ENCODE data around the gene LIPC.

The LIPC gene

DNA sequence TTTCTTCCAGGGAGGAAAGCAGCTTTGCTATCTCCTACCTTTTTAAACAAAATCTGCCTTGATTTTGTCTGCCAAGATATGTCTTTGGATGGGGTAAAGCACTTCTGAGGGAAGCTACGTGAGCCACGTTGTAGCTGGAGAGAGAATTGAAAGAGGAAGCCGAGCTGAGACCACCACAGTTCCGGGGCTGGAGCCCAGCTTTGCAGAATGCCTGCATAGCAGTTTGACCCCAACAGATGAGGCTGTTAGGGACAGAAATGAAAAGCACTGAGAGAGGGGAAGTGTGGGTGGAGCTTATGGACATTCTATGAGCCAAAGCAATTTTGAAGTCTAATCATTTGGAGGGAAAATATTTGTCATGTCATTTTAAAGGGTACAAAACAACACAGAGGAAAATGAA, 45.4 kb downstream of the LIPC start:
- no peak for DNase-seq

DNA sequence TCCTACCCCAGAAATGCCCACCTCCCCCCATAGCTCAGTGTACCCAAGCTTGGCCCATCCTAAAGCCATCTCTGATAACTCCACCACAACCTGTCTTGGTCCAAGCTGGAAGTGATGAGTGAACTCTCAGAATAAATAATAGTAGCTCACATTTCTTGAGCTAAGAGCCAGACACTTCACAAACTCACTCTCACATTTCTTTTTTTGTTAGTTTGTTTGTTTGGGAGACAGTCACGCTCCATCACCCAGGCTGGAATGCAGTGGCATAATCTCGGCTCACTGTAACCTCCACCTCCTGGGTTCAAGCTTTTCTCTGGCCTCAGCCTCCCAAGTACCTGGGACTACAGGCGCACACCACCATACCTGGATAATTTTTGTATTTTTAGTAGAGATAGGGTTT, 46.2 kb downstream of the LIPC start:
- DNase-seq: no peak

DNA sequence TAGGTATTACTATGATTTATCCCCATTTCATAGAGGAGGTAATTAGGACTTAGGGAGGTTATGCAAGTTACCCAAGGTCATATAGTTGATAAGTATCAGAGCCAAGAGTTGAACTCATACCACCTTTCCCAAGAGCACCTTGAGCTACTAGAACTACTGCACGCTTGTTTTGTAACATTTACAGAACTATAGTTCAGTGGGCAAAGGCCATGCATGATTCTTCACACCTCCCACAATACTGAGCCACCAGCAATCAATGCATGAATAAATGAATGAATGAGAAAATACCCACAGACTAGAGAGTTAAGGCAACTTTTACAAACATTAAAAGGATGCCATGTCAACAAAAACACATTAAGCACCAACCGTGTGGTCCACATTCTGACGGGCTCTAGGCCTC, 46.8 kb downstream of the LIPC start:
- DNase-seq: no peak

DNA sequence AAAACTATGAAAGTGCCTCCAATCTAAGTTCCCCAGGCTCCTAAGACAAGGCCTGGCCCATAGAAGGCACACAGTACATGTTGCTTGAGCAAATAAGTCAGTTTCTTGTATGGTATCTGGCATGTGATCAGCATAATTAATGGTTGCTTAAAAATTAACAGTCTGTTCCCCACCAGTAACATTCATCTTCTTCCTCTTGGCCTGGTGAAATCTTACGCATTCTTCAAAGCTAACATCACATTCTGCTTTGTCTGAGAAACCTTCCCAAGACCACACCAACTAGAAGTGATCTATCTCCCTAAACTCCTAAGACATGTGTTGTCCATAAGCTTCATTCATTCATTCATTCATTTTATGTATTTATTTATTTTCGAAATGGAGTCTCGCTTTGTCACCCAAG, 48.1 kb downstream of the LIPC start:
- DNase-seq: no peak

DNA sequence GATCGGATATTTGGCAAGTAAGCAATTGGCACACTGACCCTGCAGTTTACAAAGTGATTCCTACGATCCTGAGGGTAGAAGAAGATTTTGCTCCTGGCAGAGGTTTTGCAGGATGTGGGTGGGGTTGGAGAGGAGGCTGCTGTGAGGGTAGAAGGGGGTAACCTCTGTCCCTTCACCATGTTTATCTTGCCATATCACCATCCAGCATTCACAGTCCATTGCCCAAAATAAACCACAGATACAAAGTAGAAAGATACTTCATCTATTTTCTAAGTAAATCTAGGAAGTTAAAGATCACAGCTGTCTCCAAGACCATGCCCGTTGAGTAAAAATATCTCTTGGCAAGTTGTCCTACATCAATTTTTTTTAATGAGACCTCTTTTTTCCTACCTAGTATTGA, 51.6 kb downstream of the LIPC start:
- DNase-seq: no peak

DNA sequence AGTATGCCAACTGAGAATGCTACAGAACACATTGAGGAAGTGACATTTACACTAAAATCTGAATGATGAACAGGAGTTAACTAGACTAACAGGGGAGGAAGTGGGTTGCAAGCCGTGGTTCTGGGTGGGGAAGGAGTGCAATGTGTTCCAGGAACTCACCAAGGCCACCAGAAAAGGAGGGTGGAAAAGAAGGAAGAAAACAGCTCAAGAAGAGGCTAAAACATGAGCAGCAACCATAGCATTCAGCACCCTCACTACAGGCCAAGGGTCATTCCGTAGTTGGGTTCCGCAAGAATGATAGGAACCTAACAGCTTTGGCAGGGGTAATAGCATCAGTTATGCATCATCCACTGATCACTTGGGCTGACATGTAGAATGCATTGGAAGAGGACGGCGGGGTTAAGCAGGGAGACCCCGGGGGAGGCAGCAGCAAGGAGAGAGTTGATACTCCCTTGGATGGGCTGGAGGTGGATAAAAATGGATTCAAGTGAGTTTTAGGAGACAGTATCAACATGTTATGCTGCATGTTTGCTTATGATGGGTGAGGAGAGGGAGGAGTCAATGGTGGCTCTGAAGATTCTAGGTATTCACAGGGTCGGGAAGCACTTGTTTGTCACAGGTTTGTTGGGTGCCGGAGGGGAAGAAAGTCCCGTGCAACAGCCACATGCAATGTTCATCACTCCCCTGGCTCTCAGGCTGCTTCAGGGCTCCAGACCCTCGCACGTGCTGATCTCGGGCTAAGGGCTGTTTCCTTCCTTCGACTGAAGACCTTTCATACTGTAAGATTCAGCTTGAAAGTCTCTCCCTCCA, 53.2 kb downstream of the LIPC start:
- peak; percentile 15 for DNase-seq

DNA sequence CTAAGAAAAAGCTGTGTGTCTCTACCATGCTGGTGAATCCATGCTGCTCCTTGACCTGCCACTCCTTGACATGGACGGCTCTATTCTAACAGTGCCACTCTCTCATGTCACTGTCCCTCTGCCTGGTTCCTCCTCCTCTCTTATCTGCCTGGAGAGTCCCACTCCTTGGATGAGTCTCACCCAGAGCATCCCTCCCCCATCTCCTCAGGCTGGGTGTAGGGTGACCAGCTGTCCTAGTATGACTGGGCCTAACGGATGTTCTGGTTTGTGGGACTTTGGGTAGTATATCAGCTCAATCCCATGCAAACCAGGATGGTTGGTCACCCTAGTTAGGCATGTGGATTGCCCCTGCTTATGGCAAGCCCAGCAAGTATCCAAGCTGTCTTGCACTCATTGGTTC, 54.3 kb downstream of the LIPC start:
- DNase-seq: peak; percentile 33

DNA sequence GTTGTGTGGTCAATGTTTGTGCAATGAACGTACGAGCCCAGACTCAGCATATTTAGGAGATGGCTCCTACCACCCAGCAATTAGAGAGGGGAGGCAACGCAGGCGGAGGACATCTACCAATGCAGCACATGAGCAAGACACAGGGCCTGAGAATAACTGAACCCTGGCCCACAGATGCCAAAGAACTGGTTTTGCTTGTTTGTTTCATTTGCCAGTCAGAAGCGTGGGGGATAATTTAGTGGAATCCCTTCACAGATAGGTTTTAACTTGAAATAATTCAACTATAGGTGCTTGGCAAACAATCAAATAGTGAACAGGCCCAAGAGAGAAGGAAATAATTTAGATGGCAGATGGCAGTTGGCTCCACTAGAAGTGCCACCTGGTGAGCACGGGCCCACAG, 54.8 kb downstream of the LIPC start:
- DNase-seq: no peak

DNA sequence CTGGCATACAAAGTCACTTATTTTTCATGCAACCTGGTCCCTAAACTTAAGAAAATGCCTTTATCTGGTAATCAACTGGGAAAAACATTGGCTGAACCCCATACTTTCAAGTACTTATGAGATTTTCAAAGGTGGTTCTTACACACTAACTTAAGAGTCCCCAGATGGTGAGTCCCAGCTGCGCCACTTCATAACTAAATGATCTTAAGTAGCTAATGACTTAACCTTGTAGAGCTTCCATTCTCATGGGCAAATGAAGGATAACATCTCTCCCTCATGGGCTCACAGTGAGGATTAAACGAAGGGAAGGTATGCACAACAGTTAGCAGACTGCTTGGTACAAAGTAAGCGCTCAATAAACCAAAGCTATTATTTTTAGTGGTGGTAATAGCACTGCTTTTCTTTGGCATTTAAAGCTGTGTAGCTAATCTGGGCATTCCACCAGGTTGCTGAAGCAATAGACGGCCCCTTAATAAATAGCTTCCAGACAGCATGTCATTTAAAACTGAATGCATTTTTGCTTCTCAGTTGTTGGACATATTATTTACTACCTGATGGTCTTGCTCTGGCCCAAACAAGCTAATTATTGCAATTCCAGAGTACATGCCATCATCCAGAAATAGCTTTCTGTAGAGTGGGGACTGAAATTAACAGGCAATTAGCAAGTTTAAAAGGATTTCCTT, 55.4 kb downstream of the LIPC start:
- DNase-seq: no peak

DNA sequence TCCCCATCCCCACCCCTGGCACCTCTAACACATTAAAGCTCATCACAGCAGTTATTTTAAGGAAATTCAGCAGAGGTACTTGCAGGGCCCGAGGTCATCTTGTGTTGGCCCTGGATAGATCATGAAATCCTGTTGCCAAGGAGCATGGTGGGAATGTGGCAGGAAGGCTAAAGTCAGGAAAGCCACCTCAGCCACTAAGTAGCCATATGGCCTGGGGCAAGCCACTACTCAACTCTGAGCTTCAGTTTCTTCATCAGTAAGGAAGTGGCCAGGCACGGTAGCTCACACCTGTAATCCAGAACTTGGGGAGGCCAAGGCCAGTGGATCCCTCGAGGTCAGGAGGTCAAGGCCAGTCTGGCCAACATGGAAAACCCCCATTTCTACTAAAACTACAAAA, 55.9 kb downstream of the LIPC start:
- no peak for DNase-seq

DNA sequence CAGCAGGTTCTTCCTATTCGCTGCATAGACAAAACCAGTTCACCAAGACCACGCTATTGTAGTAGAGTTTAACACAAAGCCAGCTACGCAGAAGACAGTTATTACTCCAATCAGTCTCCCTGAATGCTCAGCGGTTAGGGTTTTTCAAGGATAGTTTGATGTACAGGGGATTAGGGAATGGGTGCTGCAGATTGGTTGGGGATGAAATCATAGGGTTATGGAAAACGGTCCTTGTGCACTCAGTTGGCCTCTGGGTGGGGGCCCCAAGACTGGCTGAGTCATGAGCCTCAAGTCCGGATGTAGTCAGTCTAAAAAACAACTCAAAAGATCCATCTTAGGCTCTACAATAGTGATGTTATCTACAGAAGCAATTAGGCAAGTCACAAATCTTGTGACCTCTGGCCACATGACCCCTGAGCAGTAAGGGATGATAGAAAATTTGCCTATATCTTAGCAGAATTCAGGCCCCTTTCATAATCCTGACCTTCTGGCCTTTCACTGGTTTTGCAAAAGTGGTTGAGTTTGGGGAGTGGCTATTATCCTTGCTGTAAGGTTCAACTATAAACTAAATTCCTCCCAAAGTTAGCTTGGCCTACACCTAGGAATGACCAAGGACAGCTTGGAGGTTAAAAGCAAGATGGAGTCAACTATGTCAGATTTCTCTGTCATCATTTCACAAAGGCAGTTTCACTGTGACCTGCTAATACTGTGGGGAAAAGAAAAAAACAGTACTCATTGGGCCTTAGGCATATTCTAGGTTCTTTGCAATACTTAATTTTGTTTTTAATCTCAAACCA, 57.7 kb downstream of the LIPC start:
- DNase-seq: no peak

DNA sequence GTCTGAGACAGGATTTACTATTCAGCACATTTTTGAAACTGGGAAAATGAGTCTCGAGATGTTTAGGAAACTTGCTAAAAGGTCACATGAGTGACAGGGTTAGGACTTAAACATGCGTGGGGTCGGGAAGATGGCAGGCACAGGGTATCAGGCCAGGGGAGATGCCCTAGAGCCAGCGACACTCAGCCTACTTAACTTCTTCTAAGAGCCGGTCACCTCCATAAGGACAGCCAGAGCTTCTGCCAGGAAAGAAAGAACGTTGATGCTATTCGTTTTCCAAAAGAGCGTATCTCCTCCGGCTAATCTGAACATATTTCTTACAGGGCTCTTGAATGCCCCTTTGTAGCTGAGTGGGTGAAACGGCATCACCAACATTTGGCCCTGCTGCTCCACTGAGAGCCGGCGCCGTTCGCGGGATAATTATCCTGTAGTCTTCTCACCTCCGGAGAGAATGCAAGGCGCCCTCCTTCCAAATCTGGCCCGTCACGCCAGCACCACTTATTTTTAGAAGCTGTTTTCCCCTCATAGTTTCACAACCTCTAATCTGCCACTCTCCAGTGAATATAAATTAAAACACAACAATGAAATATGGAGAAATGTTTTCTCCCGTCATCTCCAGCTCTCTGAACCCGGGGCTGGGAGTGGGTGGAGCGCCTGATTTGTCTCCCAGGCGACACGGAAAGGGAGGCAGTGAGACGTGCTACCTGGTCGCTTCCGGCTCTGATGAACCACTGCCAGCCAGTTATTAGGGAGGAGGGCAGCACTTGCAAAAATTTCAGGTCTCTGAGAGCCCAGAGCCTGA, 58.5 kb downstream of the LIPC start:
- no peak for DNase-seq

DNA sequence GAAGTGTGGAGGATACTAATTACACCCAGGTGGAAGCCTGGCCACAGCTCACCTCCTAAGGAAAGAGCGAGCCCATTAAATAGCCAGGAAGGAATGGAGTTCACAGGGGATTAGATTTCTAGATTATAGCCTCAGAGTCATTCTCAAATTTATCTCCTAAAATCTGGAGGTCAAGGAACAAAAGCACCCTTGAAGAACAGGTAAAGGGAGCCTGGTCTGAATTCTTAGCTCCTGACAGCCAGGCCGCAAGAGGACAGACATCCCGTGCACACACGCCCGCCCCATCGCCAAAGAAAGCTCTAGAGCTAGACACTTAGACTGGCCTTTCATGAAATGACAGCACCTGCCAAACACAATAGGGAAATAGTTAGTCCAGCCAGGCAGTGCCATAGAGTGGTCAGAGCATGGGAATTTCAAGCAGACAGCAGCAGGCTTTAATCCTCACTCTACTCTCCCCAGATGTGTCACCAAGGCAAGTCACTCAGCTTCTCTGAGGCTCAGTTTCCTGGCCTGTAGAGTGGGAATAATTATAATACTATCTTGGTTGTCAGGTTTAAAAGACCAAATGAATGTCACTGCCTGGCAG, 59.2 kb downstream of the LIPC start:
- DNase-seq: no peak

DNA sequence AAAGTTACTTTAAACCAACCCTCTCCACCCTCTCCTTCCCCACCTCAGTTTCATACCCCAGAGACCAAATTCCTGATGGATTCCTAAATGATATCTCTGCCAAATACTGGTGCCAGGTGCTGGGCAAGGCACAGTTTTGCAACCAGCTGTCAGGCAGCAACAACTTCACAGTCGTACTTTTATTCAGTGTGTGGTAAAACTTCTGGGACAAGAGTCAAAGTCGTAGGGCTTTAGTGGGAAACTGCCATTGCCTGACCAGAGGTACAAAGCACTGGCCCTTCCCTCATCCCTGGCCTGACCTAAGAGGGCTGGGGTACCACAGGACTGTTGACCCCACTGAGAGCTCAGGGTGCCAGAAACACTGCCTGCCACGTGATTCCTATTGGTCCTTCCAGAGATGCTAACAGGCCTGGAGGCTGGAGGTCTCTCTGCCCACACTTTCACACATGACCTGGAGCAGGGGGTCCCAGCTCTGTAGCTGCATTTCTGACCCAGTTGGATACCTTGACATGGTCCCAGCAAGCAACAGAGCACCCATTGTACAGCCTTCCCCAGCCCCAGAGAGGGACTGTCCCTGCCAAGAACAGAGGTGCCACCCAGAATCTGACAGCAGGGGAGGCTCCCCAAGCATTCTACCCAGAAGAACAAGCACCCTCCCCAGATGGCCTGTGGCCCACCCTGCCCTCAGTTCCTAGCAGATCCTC, 59.9 kb downstream of the LIPC start:
- DNase-seq: no peak

DNA sequence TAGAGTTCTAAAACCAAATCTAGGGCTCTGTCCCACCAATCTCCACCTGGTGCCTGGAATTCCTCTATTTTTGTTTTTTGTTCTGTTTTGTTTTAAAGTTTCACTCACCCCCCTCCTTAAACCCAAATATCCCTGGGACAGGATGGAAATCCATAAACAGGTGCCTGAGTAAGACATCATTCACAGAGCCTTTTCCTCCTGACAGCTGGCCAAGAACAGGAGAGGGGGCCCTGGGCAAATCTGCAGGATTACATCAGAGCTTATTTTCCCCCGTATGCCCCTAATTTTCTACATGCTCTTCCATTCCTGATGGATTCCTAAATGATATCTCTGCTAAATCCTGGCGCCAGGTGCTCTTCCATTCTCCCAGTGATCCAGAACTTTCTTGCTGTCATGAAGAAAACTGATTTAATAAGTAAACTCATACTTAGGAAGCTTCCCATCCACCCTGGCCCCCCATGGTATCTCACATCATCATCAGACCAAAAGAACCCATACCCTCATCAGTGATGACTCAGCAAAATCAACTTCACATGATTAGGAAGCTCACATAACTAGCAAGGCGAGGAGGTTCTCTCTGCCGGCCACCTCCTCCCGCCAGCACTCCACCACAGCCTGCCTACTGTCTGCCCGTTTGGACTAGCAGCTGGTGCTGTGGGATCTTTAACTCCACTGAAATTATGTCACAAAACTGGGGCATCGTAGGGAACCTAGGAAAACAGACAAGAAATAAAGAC, 61.0 kb downstream of the LIPC start:
- DNase-seq: no peak

DNA sequence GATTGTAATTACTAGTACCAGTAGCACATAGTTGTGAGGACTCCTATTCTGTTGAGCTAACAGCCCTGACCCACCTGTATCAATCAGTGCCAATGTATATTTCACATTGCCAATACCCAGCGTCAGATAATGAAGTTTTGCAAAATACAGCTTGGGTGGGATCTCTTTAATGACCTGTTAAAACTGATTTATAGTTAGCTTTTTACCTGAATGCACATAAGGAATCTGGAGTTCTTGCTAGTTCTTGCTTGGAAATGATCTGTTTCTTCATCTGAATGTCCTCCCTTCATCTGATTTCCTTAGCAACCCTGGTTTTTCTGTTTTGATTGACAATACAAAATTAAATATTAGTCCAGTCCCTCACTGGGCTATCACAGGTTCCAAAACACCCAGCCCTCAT, 62.8 kb downstream of the LIPC start:
- DNase-seq: no peak

DNA sequence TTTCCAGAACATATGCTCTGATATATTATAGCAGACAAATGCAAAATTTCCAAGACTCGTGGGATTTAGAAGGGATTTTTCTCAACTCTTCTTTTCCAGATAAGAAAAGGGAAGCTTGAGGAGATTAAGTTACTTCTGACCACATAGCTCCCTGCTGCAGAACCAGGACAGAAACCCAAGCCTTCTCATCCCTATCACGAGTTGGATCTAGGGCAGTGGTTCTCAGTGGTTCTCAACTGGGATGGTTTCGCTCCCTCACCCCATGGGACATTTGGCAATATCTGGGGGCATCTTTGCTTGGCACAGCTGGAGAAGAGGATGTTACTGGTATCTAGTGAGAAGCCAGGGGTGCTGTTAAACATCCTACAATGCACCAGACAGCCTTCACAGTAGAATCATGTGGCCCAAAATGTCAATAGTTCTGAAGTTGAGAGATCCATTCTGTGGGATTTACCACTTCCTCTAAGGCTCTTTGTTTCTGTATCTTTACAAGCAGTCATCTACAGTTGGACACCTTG, 64.2 kb downstream of the LIPC start:
- no peak for DNase-seq

DNA sequence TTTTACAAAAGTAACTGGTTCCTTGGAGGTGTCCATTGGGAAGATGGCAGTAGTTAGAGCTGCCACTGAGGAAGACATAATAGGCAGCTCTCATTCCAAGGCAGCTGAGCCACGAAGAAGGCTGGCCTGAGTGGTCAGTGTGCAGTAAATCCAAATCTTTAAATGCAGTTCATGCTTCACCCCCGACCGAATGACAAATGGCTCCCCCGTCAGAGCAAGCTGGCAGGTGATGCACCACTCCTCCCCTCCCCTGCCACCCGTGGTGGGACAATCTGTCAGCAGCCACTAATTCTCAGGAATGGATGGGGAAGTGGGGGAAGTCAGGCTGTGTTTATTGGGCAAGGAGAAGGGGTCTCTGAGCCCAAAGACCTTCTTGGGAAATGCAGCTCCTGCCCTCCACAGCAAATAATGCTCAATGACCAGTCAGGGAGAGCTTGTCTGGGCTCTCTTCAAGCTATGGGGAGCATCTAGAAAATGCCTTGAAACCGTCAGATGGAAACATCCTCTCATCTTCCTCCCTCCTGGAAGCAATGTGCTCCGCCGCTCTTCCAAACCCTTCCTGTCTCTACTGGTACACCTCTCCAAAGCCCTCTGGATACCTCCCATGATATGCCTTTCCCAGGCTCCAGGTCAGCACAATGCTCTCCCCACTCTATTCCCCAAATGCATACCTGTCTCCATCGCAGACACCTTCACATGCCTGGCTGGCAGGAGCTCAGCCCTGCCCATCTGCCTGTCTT, 65.4 kb downstream of the LIPC start:
- DNase-seq: no peak

DNA sequence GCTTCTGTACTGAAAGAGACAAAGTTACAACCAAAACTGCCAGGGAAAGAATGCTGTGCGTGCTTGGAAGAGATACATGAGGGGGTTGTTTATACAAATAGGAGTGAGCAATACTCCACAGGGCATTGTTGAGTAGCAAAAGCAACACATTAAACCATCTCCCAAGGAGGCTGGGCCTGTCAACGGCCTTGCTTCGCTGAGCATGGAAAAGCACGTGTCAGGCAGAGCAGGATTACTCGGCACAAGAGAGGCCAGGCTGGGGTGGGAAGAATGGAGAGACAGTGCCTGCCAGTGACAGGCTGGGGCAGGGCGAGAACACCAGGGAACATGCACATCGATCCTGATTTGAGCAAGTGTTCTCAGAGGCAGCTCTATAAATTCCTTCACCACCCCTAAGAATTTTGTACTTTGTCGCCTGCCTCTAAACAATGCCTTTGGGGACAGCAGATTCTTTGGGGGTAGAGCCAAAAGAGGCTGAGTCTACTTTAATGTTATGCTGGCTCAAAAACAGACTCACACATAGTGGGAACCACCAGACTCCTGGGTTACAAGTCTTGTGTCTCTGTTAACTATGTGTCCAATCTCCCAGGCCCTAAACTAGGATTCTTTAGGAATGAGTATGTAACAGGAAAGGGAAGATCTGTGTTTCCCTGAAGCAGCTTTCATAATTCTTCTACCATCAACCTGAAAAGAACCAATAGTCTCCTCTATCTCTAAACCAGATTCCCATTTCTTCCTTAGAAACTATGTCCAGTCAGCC, 67.2 kb downstream of the LIPC start:
- no peak for DNase-seq

All from activated CD4-positive, alpha-beta T cell treated with anti-CD3 and anti-CD28 coated beads, Interleukin-2, amount 50 U/mL, for 16 hours (primary cell).